Measurements from ENCODE around the gene TEAD1.
"Not testable (repeated sequence)": the region's sequence is repeated elsewhere in the genome, so short reads cannot be mapped to it uniquely, and the experiment has no call there.

TEAD1 gene

GRCh38 chr11:12859872-12860657 is 185.8 kb downstream of the TEAD1 start:
- no peak for FAIRE-seq
- no peak for DNase-seq (ENCODE audit: low spot score)

GRCh38 chr11:12860827-12861226 is 186.6 kb downstream of the TEAD1 start:
- DNase-seq (ENCODE audit: low spot score) (no peak), FAIRE-seq (no peak)

- FAIRE-seq (peak; percentile 50), DNase-seq (ENCODE audit: low spot score) (peak; percentile 87)
Measured at GRCh38 chr11:12862696-12863469, 188.7 kb downstream of the TEAD1 start.

GRCh38 chr11:12863605-12864121 is 189.4 kb downstream of the TEAD1 start:
- DNase-seq (ENCODE audit: low spot score) (no peak), FAIRE-seq (no peak)

GRCh38 chr11:12864316-12865156 is 190.3 kb downstream of the TEAD1 start:
- DNase-seq (ENCODE audit: low spot score) (no peak), FAIRE-seq (no peak)

- FAIRE-seq (no peak), DNase-seq (ENCODE audit: low spot score) (no peak)
Measured at GRCh38 chr11:12865863-12866595, 191.8 kb downstream of the TEAD1 start.

- DNase-seq (ENCODE audit: low spot score), result no peak
- FAIRE-seq, result no peak
Measured at GRCh38 chr11:12867531-12867930, 193.3 kb downstream of the TEAD1 start.

GRCh38 chr11:12868315-12869073 is 194.3 kb downstream of the TEAD1 start:
- FAIRE-seq (no peak), DNase-seq (ENCODE audit: low spot score) (no peak)

- no peak for FAIRE-seq
- DNase-seq (ENCODE audit: low spot score), result no peak
Measured at GRCh38 chr11:12871241-12871640, 197.0 kb downstream of the TEAD1 start.

GRCh38 chr11:12871788-12872321 is 197.6 kb downstream of the TEAD1 start:
- no peak for DNase-seq (ENCODE audit: low spot score)
- FAIRE-seq, result no peak

GRCh38 chr11:12876340-12876739 is 202.1 kb downstream of the TEAD1 start:
- DNase-seq (ENCODE audit: low spot score) (no peak), FAIRE-seq (no peak)

- DNase-seq (ENCODE audit: low spot score) (no peak), FAIRE-seq (no peak)
Measured at GRCh38 chr11:12876988-12877387, 202.8 kb downstream of the TEAD1 start.

- DNase-seq (ENCODE audit: low spot score); FAIRE-seq: not testable (repeated sequence)
Measured at GRCh38 chr11:12877508-12877907, 203.3 kb downstream of the TEAD1 start.

- FAIRE-seq, result no peak
- no peak for DNase-seq (ENCODE audit: low spot score)
Measured at GRCh38 chr11:12880327-12880726, 206.1 kb downstream of the TEAD1 start.

- FAIRE-seq, result no peak
Measured at GRCh38 chr11:12882670-12883069, 208.4 kb downstream of the TEAD1 start.

GRCh38 chr11:12884751-12885318 is 210.6 kb downstream of the TEAD1 start:
- FAIRE-seq (no peak), DNase-seq (ENCODE audit: low spot score) (no peak)

More at GRCh38 chr11:12882670-12883069, 208.4 kb downstream of the TEAD1 start:
- no peak for DNase-seq (ENCODE audit: low spot score)

GRCh38 chr11:12885717-12886239 is 211.6 kb downstream of the TEAD1 start:
- no peak for DNase-seq (ENCODE audit: low spot score)
- no peak for FAIRE-seq

GRCh38 chr11:12886508-12886907 is 212.3 kb downstream of the TEAD1 start:
- DNase-seq (ENCODE audit: low spot score) (no peak), FAIRE-seq (no peak)

- FAIRE-seq, result no peak
- peak; percentile 67 for DNase-seq (ENCODE audit: low spot score)
Measured at GRCh38 chr11:12888525-12889158, 214.4 kb downstream of the TEAD1 start.
